ENCODE measurements around the gene PPL. TPM values are rescaled to one million over a fixed set of nuclear protein-coding genes. Genes with fewer than 3 reads are reported as not detected.

Gene PPL
- polyA plus RNA-seq, 3 donors: 0.02 TPM; not detected in 2

- Histone ChIP-seq H4K20me1 (ENCODE audit: insufficient read depth, low read length) (no peaks in the 10 kb centered on the region), H3K4me2 (replicated peaks; ENCODE audit: extremely low read depth, low read length, poor library complexity, severe bottlenecking) (no peak overlapping the region), H3K36me3 (replicated peaks in 1 of 2; ENCODE audit: control insufficient read depth in 1 of 2, insufficient read depth in 2 of 2, low read length in 2 of 2) (no peaks in the 10 kb centered on the region), H2AFZ (ENCODE audit: insufficient read depth, low read depth, low read length, poor library complexity, severe bottlenecking) (no peak overlapping the region), H3K4me3 (replicated peaks in 1 of 3; ENCODE audit: low read depth in 2 of 3, low read length in 3 of 3) (no peak overlapping the region), H3K9ac (ENCODE audit: insufficient read depth, low read length, poor library complexity, severe bottlenecking) (no peak overlapping the region), H3K27ac (ENCODE audit: low read depth in 1 of 2, low read length in 2 of 2) (no peak overlapping the region), H3K27me3 (ENCODE audit: control insufficient read depth in 2 of 2, insufficient read depth in 2 of 2, low read length in 2 of 2) (peaks cover 20 to 40% of the 10 kb centered on the region in 2 donors), H3K4me1 (ENCODE audit: control insufficient read depth in 1 of 2, insufficient read depth in 2 of 2, low read length in 2 of 2) (peaks cover 9 to 10% of the 10 kb centered on the region in 2 donors), H3K9me3 (replicated peaks in 1 of 2; ENCODE audit: control insufficient read depth in 1 of 2, insufficient read depth in 1 of 2, low read length in 2 of 2) (peaks cover 0 to 12% of the 10 kb centered on the region in 2 donors), H3K79me2 (ENCODE audit: insufficient read depth, low read length) (no peaks in the 10 kb centered on the region)
- peaks cover 49 to 59% (median 51%) of the 10 kb centered on the region in 3 donors for H3K27me3 Mint-ChIP-seq (ENCODE audit: low read depth in 3 of 3)
- 94% methylated on average over 2 of the region's 6 CpGs for WGBS (ENCODE audit: insufficient coverage)
- intact Hi-C loops (cut with micrococcal nuclease): no loop called here
- peaks cover 0 to 19% (median 5%) of the 10 kb centered on the region in 7 donors for H3K9me3 Mint-ChIP-seq
- H3K4me3 Mint-ChIP-seq: peak overlapping the region in 1 of 2 donors; percentile 68
- no peak for DNase-seq
- H3K36me3 Mint-ChIP-seq: no peaks in the 10 kb centered on the region
- H3K27ac Mint-ChIP-seq: no peak overlapping the region
- TF ChIP-seq, protein P1, sequence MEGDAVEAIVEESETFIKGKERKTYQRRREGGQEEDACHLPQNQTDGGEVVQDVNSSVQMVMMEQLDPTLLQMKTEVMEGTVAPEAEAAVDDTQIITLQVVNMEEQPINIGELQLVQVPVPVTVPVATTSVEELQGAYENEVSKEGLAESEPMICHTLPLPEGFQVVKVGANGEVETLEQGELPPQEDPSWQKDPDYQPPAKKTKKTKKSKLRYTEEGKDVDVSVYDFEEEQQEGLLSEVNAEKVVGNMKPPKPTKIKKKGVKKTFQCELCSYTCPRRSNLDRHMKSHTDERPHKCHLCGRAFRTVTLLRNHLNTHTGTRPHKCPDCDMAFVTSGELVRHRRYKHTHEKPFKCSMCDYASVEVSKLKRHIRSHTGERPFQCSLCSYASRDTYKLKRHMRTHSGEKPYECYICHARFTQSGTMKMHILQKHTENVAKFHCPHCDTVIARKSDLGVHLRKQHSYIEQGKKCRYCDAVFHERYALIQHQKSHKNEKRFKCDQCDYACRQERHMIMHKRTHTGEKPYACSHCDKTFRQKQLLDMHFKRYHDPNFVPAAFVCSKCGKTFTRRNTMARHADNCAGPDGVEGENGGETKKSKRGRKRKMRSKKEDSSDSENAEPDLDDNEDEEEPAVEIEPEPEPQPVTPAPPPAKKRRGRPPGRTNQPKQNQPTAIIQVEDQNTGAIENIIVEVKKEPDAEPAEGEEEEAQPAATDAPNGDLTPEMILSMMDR (IDR thresholded peaks at IDR 0.05): no peak
- peaks cover 9% of the 10 kb centered on the region for H3K4me1 Mint-ChIP-seq
These were observed 2.4 kb downstream of the PPL start for GRCh38 chr16:4934591-4934990.

GRCh38 chr16:4933871-4934395 lies 3.0 kb downstream of the PPL start:
- Mint-ChIP-seq H3K4me3 (no peak overlapping the region), H3K36me3 (no peaks in the 10 kb centered on the region), H3K27ac (no peak overlapping the region), H3K27me3 (ENCODE audit: low read depth in 3 of 3) (peaks cover 46 to 61% (median 50%) of the 10 kb centered on the region in 3 donors), H3K9me3 (peaks cover 0 to 19% (median 5%) of the 10 kb centered on the region in 7 donors), H3K4me1 (peaks cover 9% of the 10 kb centered on the region)
- Histone ChIP-seq H3K9ac (ENCODE audit: insufficient read depth, low read length, poor library complexity, severe bottlenecking) (no peak overlapping the region), H2AFZ (ENCODE audit: insufficient read depth, low read depth, low read length, poor library complexity, severe bottlenecking) (no peak overlapping the region), H3K79me2 (ENCODE audit: insufficient read depth, low read length) (no peaks in the 10 kb centered on the region), H3K36me3 (replicated peaks in 1 of 2; ENCODE audit: control insufficient read depth in 1 of 2, insufficient read depth in 2 of 2, low read length in 2 of 2) (no peaks in the 10 kb centered on the region), H4K20me1 (ENCODE audit: insufficient read depth, low read length) (no peaks in the 10 kb centered on the region), H3K9me3 (replicated peaks in 1 of 2; ENCODE audit: control insufficient read depth in 1 of 2, insufficient read depth in 1 of 2, low read length in 2 of 2) (peaks cover 0 to 12% of the 10 kb centered on the region in 2 donors), H3K4me1 (ENCODE audit: control insufficient read depth in 1 of 2, insufficient read depth in 2 of 2, low read length in 2 of 2) (peaks cover 9 to 10% of the 10 kb centered on the region in 2 donors), H3K27me3 (ENCODE audit: control insufficient read depth in 2 of 2, insufficient read depth in 2 of 2, low read length in 2 of 2) (peaks cover 20 to 40% of the 10 kb centered on the region in 2 donors), H3K27ac (ENCODE audit: low read depth in 1 of 2, low read length in 2 of 2) (no peak overlapping the region), H3K4me3 (replicated peaks in 1 of 3; ENCODE audit: low read depth in 2 of 3, low read length in 3 of 3) (no peak overlapping the region), H3K4me2 (replicated peaks; ENCODE audit: extremely low read depth, low read length, poor library complexity, severe bottlenecking) (no peak overlapping the region)
- 98% methylated on average over 13 of the region's 15 CpGs for WGBS (ENCODE audit: insufficient coverage)
- TF ChIP-seq, protein P1 (IDR thresholded peaks at IDR 0.05): no peak
- intact Hi-C loops (cut with micrococcal nuclease): no loop called here
- no peak for DNase-seq
